Mucosa of descending colon (tissue), 3 donors: ENCODE results near the gene MIPOL1. TPM values are rescaled to one million over a fixed set of nuclear protein-coding genes. Genes with fewer than 3 reads are reported as not detected.

Experiments used
- ATAC-seq: fragments of 200-7000 bp; cut with Tn5 transposase; one replicate; pipeline ENCODE4 v1.9.1; 2020; ENCODE audit warnings: mild to moderate bottlenecking, moderate library complexity
- DNase-seq, 3 donors: peaks; one replicate each; pipeline ENCODE4 v3.0.0-alpha.2; 2020
- H3K36me3 ChIP-seq: fragments of 200-600 bp; one replicate; pipeline ENCODE4 v1.8.0; 2021; ENCODE audit warnings: low read depth, mild to moderate bottlenecking
- H3K4me1 ChIP-seq: fragments of 200-600 bp; one replicate; pipeline ENCODE4 v1.8.0; 2021; ENCODE audit warnings: low read depth, mild to moderate bottlenecking
- H3K4me3 ChIP-seq: fragments of 200-600 bp; one replicate; pipeline ENCODE4 v1.8.0; 2021; ENCODE audit warnings: mild to moderate bottlenecking
- H3K9me3 ChIP-seq: fragments of 200-600 bp; one replicate; pipeline ENCODE4 v1.8.0; 2021; ENCODE audit warnings: mild to moderate bottlenecking
- intact Hi-C, 2 donors: fragments of 100-400 bp; cut with DNase I in 1 of 2; cut with micrococcal nuclease in 1 of 2; formaldehyde crosslinking; loops; one replicate each; pipeline versions ENCODE4 v1.11.0 to v1.11.1; 2022; cut with DNase I, micrococcal nuclease
- total RNA-seq, 3 donors: library from RNA; stranded (reverse); fragmentation: NEBNext Ultra II Directional in 2 of 3; extraction: Animal tissue kit (Norgen Biotek cat#: 25700) in 2 of 3; gene quantifications; one replicate each; pipeline versions ENCODE4 v1.2.1 to v1.2.4, GENCODE V29; 2021 to 2023
- TF ChIP-seq, protein P1 (sequence below): fragments of 200-600 bp; IDR thresholded peaks from one replicate; pipeline ENCODE4 v1.8.0; 2022; ENCODE audit warnings: antibody characterized with exemption, mild to moderate bottlenecking
- donor health status: DM: no; HTN: no; CAD: no; lungs with moderate emphysema.
- donor health status: DM: no; HTN: no; CAD: no.
- donor health status: DM: no; HTN: yes; CAD: no.

The MIPOL1 gene
- total RNA-seq, 3 donors from 2014 or later: 5.5 to 12.0 (median 11.7) TPM

DNA sequence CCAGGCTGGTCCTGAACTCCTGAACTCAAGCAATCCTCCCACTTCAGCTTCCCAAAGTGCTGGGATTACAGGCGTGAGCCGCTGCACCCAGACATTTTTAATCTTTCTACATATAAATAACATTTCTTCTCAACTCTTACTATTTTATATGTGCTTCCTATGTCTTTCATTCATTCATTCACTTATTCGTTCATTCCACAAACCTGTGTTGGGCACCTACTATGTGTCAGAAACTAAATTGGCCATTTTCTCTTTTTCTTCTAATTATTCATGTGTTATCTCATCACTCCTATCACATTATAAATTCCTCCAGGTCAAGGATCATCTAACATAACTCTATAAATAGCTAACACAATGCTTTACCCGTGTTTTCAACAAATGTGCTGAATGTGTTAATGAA, 373.7 kb downstream of the MIPOL1 start:
- intact Hi-C loops: no loop called here
- H3K36me3 ChIP-seq: no peaks in the 10 kb centered on the region
- no peak for ATAC-seq
- no peaks in the 10 kb centered on the region for H3K4me1 ChIP-seq
- TF ChIP-seq, protein P1, sequence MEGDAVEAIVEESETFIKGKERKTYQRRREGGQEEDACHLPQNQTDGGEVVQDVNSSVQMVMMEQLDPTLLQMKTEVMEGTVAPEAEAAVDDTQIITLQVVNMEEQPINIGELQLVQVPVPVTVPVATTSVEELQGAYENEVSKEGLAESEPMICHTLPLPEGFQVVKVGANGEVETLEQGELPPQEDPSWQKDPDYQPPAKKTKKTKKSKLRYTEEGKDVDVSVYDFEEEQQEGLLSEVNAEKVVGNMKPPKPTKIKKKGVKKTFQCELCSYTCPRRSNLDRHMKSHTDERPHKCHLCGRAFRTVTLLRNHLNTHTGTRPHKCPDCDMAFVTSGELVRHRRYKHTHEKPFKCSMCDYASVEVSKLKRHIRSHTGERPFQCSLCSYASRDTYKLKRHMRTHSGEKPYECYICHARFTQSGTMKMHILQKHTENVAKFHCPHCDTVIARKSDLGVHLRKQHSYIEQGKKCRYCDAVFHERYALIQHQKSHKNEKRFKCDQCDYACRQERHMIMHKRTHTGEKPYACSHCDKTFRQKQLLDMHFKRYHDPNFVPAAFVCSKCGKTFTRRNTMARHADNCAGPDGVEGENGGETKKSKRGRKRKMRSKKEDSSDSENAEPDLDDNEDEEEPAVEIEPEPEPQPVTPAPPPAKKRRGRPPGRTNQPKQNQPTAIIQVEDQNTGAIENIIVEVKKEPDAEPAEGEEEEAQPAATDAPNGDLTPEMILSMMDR: no peak
- no peak overlapping the region for H3K4me3 ChIP-seq
- no peaks in the 10 kb centered on the region for H3K9me3 ChIP-seq
- no peak for DNase-seq

DNA sequence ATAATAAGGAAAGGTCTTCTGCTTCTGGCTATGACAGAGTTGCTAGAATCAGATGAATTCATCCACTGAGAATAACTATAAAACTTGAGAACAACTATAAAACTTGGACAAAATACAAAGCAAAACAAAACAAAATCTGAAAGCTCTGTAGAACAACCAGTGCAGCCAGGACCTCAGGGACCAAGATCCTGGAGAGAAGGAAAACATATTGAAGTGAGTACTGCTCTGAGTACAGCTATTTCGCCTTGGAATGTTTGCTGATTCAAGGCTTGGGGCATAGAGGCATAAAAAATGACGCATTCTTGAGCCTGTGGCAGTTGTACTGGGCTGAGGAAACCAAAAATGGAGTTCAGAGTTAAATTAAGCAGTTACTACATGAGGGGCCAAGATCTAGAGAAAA, 375.6 kb downstream of the MIPOL1 start:
- intact Hi-C loops: no loop called here
- DNase-seq (no peak), ATAC-seq (no peak)
- Histone ChIP-seq H3K4me3 (no peak overlapping the region), H3K4me1 (no peaks in the 10 kb centered on the region), H3K36me3 (no peaks in the 10 kb centered on the region), H3K9me3 (no peaks in the 10 kb centered on the region)
- TF ChIP-seq, protein P1: no peak

DNA sequence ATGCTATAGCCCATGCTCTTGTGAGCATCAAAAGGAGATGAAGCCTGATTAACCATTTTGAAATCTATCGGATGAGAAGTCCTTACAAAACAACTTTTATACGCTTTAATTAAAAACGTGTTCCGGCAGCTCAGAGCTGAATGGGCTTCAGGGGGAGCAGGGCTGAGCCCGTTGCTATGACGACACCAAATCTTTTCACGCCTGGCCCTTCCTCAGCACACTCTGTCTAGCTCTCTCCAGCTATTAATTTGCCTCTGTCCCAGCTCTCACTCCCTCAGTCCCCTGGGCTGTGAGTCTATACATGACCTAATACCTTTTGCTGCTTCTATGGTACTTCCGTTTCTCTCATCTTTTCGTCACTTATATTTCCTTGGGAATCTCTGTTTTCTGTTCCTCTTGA, 381.5 kb downstream of the MIPOL1 start:
- no peak overlapping the region for H3K4me3 ChIP-seq
- TF ChIP-seq, protein P1: no peak
- H3K9me3 ChIP-seq: no peaks in the 10 kb centered on the region
- intact Hi-C loops: no loop called here
- DNase-seq: no peak
- ATAC-seq: no peak
- H3K4me1 ChIP-seq: peaks cover under 1% of the 10 kb centered on the region
- no peaks in the 10 kb centered on the region for H3K36me3 ChIP-seq

DNA sequence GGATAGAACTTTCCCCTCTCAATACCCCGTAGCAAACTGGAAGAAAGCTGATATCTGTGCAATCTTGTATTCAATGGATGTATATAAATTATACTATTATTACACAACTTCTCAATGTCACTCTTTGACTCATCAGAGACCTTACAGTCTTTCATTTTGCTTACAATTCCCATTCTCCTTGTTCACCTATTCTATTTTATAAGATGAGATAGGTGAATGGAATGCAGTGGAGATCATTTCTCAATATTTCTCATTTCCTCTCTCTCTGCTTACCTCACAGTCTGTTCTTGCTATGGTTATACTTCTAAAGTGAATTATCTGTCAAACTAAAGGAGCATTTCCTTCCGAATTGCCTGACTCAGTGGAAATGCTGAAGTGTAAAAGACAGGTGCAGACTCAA, 382.4 kb downstream of the MIPOL1 start:
- ATAC-seq: no peak

DNA sequence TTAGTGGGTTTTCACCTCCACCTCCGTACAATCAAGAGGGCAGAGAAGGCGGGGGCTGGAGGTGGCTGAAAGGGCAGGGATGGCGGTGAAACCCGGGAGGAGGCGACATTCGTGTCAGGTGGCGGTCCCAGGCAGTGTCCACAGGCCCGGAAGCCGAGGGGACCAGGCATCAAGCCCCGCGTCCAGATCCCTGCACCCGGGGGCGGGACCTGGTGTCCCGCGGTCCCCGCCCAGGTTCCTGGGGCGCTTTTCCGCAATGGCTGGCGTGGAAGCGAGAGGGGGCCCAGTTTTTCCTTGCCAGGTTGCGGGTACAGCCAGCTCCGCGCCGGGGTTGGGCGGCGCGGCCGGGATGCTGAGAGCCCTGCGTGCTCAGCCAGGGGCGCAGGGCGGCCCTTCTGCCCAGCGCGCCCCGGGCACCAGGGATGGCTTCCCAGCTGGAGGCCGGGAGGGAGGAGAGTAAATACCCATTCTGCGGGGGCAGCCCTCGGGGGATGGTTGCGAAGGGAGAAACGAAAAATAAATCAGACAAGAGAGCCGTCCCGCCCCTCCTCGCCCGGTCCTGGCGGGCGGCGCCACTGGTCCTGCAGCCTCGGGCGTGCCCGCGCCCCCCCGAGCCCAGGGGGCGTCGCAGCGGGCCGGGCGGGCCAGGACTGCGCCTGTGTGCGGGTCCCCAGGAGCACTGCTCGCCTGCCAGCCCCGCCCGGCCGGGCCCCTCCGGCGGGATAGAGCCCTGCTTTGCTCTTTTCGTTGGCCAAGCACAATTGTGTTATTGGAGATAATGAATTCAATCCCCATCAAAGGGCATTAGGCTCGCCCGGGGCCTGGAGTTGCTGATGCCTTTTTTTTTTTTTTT, 385.8 kb downstream of the MIPOL1 start:
- intact Hi-C loops: no loop called here
- peak; percentile 59 to 78 (median 65) for DNase-seq
- TF ChIP-seq, protein P1: no peak
- Histone ChIP-seq H3K4me1 (peaks cover 9% of the 10 kb centered on the region), H3K9me3 (no peaks in the 10 kb centered on the region), H3K4me3 (peak overlapping the region; percentile 17), H3K36me3 (no peaks in the 10 kb centered on the region)
- peak; percentile 59 for ATAC-seq

More for the DNA sequence above, 382.4 kb downstream of the MIPOL1 start:
- TF ChIP-seq, protein P1: no peak
- Histone ChIP-seq H3K4me1 (peaks cover 4% of the 10 kb centered on the region), H3K9me3 (no peaks in the 10 kb centered on the region), H3K4me3 (no peak overlapping the region), H3K36me3 (no peaks in the 10 kb centered on the region)
- no peak for DNase-seq
- intact Hi-C loops: no loop called here
